22Rv1 (cell line): ENCODE data around the gene NEURL1B.
A peak's percentile ranks its signal among the peaks of the same experiment; 100 is the strongest.
"Not testable (repeated sequence)": the region's sequence is repeated elsewhere in the genome, so short reads cannot be mapped to it uniquely, and the experiment has no call there.

Experiments
- H3K27ac ChIP-seq: fragments of 450-650 bp; 2 replicates; pipeline ENCODE4 v1.5.1; 2017
- ZFX ChIP-seq: fragments of 450-650 bp; IDR thresholded peaks from 2 replicates; pipeline ENCODE4 v1.6.1; 2017; ENCODE audit warnings: antibody characterized with exemption, borderline replicate concordance
- TF ChIP-seq, protein P1 (sequence below): fragments of 450-650 bp; IDR thresholded peaks from 2 replicates; pipeline ENCODE4 v1.5.1; 2017; ENCODE audit warnings: mild to moderate bottlenecking

NEURL1B gene

DNA sequence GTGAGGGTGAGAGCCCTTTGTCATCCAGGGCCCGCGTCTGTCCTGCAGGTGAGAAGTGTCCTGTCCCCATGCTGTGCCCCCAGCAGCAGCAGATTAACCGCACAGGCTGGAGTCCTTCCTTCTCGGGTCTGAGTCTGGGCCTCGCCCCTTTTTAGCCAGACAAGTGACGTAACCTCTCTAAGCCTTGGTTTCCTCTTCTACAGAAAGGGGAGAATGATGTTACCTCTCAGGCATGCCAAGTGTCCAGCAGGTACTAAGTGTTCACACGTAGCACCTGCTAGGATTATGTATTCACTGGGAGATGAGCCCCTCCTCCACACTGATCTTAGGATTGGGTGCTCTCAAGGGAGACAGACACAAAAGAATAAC lies 6.9 kb downstream of the NEURL1B start:
- H3K27ac ChIP-seq, result no peak overlapping the region
- no peak for TF ChIP-seq ZFX

DNA sequence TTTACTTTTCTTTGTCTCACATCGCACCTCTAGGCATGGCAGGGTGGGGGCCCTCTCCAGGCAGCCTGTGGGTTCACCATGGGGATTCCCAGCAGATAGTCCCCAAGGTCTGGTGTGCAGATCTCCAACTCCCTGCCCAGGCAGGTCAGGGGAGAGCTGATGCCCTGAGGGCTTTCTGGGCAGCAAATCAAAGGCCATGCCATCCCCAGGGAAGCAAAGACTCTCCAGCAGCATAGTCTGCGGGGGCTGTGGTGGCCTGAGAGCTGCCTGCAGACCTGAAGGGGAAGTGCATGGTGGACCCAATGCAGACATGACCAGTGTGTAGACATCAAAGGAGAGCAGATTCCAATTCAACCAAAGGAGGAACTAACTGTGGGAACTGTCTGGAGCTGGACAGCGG lies 7.7 kb downstream of the NEURL1B start:
- TF ChIP-seq ZFX, result no peak
- TF ChIP-seq, protein P1, sequence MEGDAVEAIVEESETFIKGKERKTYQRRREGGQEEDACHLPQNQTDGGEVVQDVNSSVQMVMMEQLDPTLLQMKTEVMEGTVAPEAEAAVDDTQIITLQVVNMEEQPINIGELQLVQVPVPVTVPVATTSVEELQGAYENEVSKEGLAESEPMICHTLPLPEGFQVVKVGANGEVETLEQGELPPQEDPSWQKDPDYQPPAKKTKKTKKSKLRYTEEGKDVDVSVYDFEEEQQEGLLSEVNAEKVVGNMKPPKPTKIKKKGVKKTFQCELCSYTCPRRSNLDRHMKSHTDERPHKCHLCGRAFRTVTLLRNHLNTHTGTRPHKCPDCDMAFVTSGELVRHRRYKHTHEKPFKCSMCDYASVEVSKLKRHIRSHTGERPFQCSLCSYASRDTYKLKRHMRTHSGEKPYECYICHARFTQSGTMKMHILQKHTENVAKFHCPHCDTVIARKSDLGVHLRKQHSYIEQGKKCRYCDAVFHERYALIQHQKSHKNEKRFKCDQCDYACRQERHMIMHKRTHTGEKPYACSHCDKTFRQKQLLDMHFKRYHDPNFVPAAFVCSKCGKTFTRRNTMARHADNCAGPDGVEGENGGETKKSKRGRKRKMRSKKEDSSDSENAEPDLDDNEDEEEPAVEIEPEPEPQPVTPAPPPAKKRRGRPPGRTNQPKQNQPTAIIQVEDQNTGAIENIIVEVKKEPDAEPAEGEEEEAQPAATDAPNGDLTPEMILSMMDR, result no peak
- H3K27ac ChIP-seq, result no peak overlapping the region

GRCh38 chr5:172656496-172656895 lies 15.4 kb downstream of the NEURL1B start:
- not testable (repeated sequence) for H3K27ac ChIP-seq

DNA sequence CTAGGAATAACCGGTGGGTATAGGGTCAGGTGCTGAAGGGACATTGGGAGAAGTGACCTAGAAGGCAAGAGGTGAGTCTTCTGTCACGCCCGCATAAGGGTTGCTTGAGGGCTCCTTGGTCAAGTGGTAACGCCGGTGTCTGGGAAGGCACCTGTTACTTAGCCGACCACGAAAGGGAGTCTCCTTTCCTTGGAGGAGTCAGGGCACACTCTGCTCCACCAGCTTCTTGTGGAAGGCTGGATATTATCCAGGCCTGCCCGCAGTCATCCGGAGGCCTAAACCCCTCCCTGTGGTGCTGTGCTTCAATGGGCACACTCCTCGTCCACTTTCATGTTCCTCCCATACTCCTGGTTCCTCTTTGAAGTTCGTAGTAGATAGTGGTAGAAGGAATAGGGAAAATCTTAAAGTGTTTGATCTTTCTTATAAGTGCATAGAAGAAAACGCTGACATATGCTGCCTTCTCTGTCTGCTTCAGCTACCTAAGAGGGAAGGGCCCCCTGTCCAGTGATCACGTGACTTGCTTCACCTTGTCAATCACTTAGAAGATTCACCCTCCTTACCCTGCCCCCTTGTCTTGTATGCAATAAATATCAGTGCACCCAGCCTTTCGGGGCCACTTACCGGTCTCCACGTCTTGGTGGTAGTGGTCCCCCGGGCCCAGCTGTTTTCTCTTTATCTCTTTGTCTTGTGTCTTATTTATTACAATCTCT lies 16.6 kb downstream of the NEURL1B start:
- H3K27ac ChIP-seq, result not testable (repeated sequence)

DNA sequence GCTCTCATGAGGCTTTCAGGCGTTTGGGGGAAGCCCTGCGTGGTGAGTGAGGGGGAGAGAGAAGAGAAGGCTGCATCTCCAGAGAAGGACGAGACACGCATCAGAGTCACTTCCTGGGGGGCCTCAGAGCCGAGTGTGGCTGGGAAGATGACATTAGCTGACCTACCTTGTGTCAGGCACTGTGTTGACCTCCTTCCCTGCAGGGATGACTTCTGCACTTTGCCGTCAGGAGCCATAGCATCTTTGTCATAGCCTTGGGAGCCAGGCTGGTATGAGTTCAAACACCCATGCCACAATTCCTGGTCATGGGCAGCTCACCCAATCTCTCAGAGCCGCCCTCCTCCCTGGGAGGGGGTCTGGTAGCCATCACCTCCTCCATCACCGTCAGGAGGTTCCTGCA lies 17.3 kb downstream of the NEURL1B start:
- 0 out of 2 replicates have a peak overlapping the region, but pooled peaks have one; percentile 55 for H3K27ac ChIP-seq
- TF ChIP-seq, protein P1, result no peak
- TF ChIP-seq ZFX, result no peak

GRCh38 chr5:172658961-172659501 lies 18.0 kb downstream of the NEURL1B start:
- TF ChIP-seq, protein P1, result no peak
- no peak for TF ChIP-seq ZFX
- H3K27ac ChIP-seq, result peak overlapping the region; percentile 55

DNA sequence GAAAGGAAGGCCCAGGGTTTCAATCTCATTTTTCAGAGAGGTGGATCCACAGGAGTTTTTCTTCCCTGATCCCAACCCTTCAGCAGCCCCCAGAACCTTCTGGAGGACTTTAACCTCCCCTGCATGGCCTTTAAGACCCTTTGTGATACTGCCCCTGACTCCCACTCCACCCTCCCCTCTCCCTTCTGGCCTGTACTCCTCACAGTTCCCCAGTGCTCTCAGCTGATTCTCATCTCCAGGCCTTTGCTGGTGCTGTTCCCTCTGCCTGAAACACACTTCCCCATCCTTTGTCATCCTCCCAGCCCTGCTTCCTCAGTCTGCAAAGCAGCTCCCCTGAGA lies 18.5 kb downstream of the NEURL1B start:
- TF ChIP-seq, protein P1, result no peak
- no peak for TF ChIP-seq ZFX
- H3K27ac ChIP-seq, result peak overlapping the region; percentile 55

- TF ChIP-seq ZFX, result no peak
- TF ChIP-seq, protein P1, result no peak
- peak overlapping the region; percentile 55 for H3K27ac ChIP-seq
Measured at GRCh38 chr5:172659909-172660628, 19.0 kb downstream of the NEURL1B start.

- H3K27ac ChIP-seq, result peak overlapping the region; percentile 55; the same call in 1 of the 2 replicates
- TF ChIP-seq, protein P1, result no peak
- TF ChIP-seq ZFX, result no peak
Measured at GRCh38 chr5:172660974-172661373, 19.9 kb downstream of the NEURL1B start.
